ENCODE measurements around the gene MGAT4B. TPM values are rescaled to one million over a fixed set of nuclear protein-coding genes. Genes with fewer than 3 reads are reported as not detected.
A peak's percentile ranks its signal among the peaks of the same experiment; 100 is the strongest.
"Not testable (repeated sequence)": the region's sequence is repeated elsewhere in the genome, so short reads cannot be mapped to it uniquely, and the experiment has no call there.

The MGAT4B gene
- total RNA-seq, 1 donor from 2014 or later, result 131 TPM

GRCh38 chr5:179793468-179794139, 13.1 kb downstream of the MGAT4B start, which contains the start of gene LTC4S:
LTC4S (plus strand) TSS chr5:179793986; CDS start chr5:179794081, 95 bp downstream.
- Mint-ChIP-seq H3K4me3 (peak within 1 kb of the TSS; percentile 65), H3K36me3 (peaks cover 6% of the 10 kb centered on the region), H3K27ac (no peak within 1 kb of the TSS), H3K4me1 (no peaks in the 10 kb centered on the region), H3K27me3 (ENCODE audit: low read depth) (peaks cover 2% of the 10 kb centered on the region), H3K9me3 (no peaks in the 10 kb centered on the region)
- no peak for TF ChIP-seq CTCF (IDR thresholded peaks at IDR 0.05; ENCODE audit: unreplicated experiment)
- no peak for DNase-seq (ENCODE audit: low spot score in 2 of 2, unreplicated experiment in 2 of 2)

GRCh38 chr5:179792612-179793467, 13.8 kb downstream of the MGAT4B start:
- no peak for TF ChIP-seq CTCF (IDR thresholded peaks at IDR 0.05; ENCODE audit: unreplicated experiment)
- DNase-seq (ENCODE audit: low spot score in 2 of 2, unreplicated experiment in 2 of 2), result no peak
- H3K27ac Mint-ChIP-seq, result no peak overlapping the region
- H3K4me1 Mint-ChIP-seq, result no peaks in the 10 kb centered on the region
- peaks cover 2% of the 10 kb centered on the region for H3K27me3 Mint-ChIP-seq (ENCODE audit: low read depth)
- peaks cover 9% of the 10 kb centered on the region for H3K36me3 Mint-ChIP-seq
- no peaks in the 10 kb centered on the region for H3K9me3 Mint-ChIP-seq
- H3K4me3 Mint-ChIP-seq, result peak overlapping the region; percentile 28

- H3K27ac Mint-ChIP-seq, result no peak overlapping the region
- no peak overlapping the region for H3K4me3 Mint-ChIP-seq
- no peaks in the 10 kb centered on the region for H3K9me3 Mint-ChIP-seq
- no peak for DNase-seq (ENCODE audit: low spot score in 2 of 2, unreplicated experiment in 2 of 2)
- peaks cover 8% of the 10 kb centered on the region for H3K36me3 Mint-ChIP-seq
- TF ChIP-seq CTCF (IDR thresholded peaks at IDR 0.05; ENCODE audit: unreplicated experiment), result no peak
- peaks cover 2% of the 10 kb centered on the region for H3K27me3 Mint-ChIP-seq (ENCODE audit: low read depth)
- no peaks in the 10 kb centered on the region for H3K4me1 Mint-ChIP-seq
Measured at GRCh38 chr5:179791881-179792611, 14.6 kb downstream of the MGAT4B start.

- H3K4me1 Mint-ChIP-seq, H3K4me3 Mint-ChIP-seq: not testable (repeated sequence)
Measured at GRCh38 chr5:179789278-179789677, 17.4 kb downstream of the MGAT4B start.

GRCh38 chr5:179788193-179788854, 18.3 kb downstream of the MGAT4B start:
- H3K4me1 Mint-ChIP-seq, result no peaks in the 10 kb centered on the region
- H3K9me3 Mint-ChIP-seq, result no peaks in the 10 kb centered on the region
- TF ChIP-seq CTCF (IDR thresholded peaks at IDR 0.05; ENCODE audit: unreplicated experiment), result no peak
- H3K27ac Mint-ChIP-seq, result no peak overlapping the region
- no peak overlapping the region for H3K4me3 Mint-ChIP-seq
- DNase-seq (ENCODE audit: low spot score in 2 of 2, unreplicated experiment in 2 of 2), result no peak
- H3K27me3 Mint-ChIP-seq (ENCODE audit: low read depth), result no peaks in the 10 kb centered on the region
- H3K36me3 Mint-ChIP-seq, result peaks cover 4% of the 10 kb centered on the region

More at GRCh38 chr5:179789278-179789677, 17.4 kb downstream of the MGAT4B start:
- not testable (repeated sequence) for DNase-seq (ENCODE audit: low spot score in 2 of 2, unreplicated experiment in 2 of 2); H3K27me3 Mint-ChIP-seq (ENCODE audit: low read depth); H3K9me3 Mint-ChIP-seq; H3K36me3 Mint-ChIP-seq; H3K27ac Mint-ChIP-seq

Measured in mesothelial cell of epicardium (in vitro differentiated cells).